Upper lobe of right lung (tissue), 1 donor: ENCODE results near the gene TBC1D2. TPM values are rescaled to one million over a fixed set of nuclear protein-coding genes. Genes with fewer than 3 reads are reported as not detected.

Experiments used
- ATAC-seq: fragments of 200-7000 bp; cut with Tn5 transposase; one replicate; pipeline ENCODE4 v1.9.1; 2020; ENCODE audit warnings: mild to moderate bottlenecking, moderate library complexity
- DNase-seq: peaks from one replicate; pipeline ENCODE4 v3.0.0-alpha.2; 2020
- H3K27ac ChIP-seq: fragments of 200-600 bp; one replicate; pipeline ENCODE4 v1.8.0; 2022
- H3K27me3 ChIP-seq: fragments of 200-600 bp; one replicate; pipeline ENCODE4 v1.8.0; 2022; ENCODE audit warnings: mild to moderate bottlenecking
- H3K36me3 ChIP-seq: fragments of 200-600 bp; one replicate; pipeline ENCODE4 v1.8.0; 2022
- H3K4me1 ChIP-seq: fragments of 200-600 bp; one replicate; pipeline ENCODE4 v1.8.0; 2022
- H3K4me3 ChIP-seq: fragments of 200-600 bp; one replicate; pipeline ENCODE4 v1.8.0; 2022; ENCODE audit warnings: mild to moderate bottlenecking
- H3K9me3 ChIP-seq: fragments of 200-600 bp; one replicate; pipeline ENCODE4 v1.8.0; 2022
- intact Hi-C: fragments of 100-400 bp; cut with DNase I; formaldehyde crosslinking; loops from one replicate; pipeline ENCODE4 v1.11.0; 2022
- total RNA-seq: library from RNA; stranded (reverse); fragmentation: NEBNext Ultra II Directional; extraction: Animal tissue kit (Norgen Biotek cat#: 25700); gene quantifications from one replicate; pipeline ENCODE4 v1.2.1, GENCODE V29; 2021
- TF ChIP-seq, protein P1 (sequence below): fragments of 200-600 bp; IDR thresholded peaks from one replicate; pipeline ENCODE4 v1.8.0; 2022; ENCODE audit warnings: antibody characterized with exemption
- donor health status: DM: no; HTN: yes; CAD: no; lungs with severe emphysema.

The TBC1D2 gene
- total RNA-seq, 1 donor from 2014 or later = 71.8 TPM

DNA sequence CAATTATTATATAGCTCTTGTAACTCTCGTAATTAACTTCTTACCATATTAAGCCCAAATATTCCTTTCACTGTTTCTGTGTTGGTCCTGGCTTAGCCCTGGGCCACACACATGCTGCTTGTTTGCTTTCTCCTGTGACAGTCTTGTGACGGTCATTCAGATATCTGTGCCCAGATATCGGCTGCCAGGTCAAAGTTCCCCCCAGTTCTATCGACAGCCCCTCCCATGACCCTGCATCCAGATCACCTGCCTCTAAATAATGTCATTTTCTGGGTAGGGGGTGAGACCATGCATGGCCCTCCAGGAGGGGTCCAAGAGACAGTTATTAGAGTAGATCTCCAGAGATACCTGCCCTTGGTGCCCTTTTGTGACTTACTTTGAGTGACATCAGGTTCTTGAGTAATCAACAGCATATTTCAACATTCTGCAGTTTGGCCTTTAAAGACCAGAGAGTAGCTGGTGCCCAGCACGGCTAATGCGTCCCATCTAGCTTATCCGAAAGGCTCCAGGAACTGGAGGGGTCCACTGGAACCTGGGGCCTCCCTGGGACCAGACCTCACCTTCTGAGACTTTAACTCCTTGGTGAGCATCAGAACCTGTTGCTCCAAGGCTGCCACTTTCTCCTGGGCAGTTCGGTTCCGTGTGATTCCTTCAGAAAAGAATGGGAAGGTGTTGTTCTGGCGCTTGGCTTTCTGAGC lies 26.9 kb downstream of the TBC1D2 start:
- TF ChIP-seq, protein P1, sequence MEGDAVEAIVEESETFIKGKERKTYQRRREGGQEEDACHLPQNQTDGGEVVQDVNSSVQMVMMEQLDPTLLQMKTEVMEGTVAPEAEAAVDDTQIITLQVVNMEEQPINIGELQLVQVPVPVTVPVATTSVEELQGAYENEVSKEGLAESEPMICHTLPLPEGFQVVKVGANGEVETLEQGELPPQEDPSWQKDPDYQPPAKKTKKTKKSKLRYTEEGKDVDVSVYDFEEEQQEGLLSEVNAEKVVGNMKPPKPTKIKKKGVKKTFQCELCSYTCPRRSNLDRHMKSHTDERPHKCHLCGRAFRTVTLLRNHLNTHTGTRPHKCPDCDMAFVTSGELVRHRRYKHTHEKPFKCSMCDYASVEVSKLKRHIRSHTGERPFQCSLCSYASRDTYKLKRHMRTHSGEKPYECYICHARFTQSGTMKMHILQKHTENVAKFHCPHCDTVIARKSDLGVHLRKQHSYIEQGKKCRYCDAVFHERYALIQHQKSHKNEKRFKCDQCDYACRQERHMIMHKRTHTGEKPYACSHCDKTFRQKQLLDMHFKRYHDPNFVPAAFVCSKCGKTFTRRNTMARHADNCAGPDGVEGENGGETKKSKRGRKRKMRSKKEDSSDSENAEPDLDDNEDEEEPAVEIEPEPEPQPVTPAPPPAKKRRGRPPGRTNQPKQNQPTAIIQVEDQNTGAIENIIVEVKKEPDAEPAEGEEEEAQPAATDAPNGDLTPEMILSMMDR = no peak
- ATAC-seq (no peak), DNase-seq (no peak)
- Histone ChIP-seq H3K27me3 (no peaks in the 10 kb centered on the region), H3K27ac (no peak overlapping the region), H3K4me3 (no peak overlapping the region), H3K9me3 (no peaks in the 10 kb centered on the region), H3K4me1 (peaks cover 7% of the 10 kb centered on the region), H3K36me3 (peaks cover 74% of the 10 kb centered on the region)
- intact Hi-C loops = no loop called here

GRCh38 chr9:98227883-98228282 lies 27.6 kb downstream of the TBC1D2 start:
- H3K9me3 ChIP-seq = no peaks in the 10 kb centered on the region
- no peak overlapping the region for H3K4me3 ChIP-seq
- no peak overlapping the region for H3K27ac ChIP-seq
- peaks cover 11% of the 10 kb centered on the region for H3K4me1 ChIP-seq
- intact Hi-C loops = no loop called here
- ATAC-seq = no peak
- H3K36me3 ChIP-seq = peaks cover 68% of the 10 kb centered on the region
- no peak for DNase-seq
- H3K27me3 ChIP-seq = no peaks in the 10 kb centered on the region
- TF ChIP-seq, protein P1 = no peak

DNA sequence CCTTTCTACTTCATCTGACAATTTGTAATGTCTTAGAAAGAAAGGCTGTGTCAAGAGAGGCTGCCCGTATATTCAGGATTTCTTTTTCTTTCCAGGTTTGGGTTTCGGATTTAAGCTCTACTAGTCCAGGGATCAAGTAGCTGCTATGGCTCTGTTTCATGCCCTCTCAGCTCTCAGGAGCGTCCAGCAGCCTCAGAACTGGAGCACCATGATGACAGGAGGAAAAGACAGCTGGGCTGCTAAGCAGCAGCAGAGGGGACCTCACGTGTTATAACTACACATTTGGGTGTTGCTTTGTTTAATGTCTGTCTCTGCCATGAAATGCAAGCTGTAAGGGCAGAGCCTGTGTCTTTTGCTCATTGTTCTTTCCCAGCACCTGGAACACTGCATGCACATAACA lies 28.5 kb downstream of the TBC1D2 start:
- Histone ChIP-seq H3K4me1 (peaks cover 11% of the 10 kb centered on the region), H3K27ac (no peak overlapping the region), H3K4me3 (no peak overlapping the region), H3K36me3 (peaks cover 60% of the 10 kb centered on the region), H3K9me3 (no peaks in the 10 kb centered on the region), H3K27me3 (no peaks in the 10 kb centered on the region)
- ATAC-seq (no peak), DNase-seq (no peak)
- TF ChIP-seq, protein P1 = no peak
- intact Hi-C loops = no loop called here

DNA sequence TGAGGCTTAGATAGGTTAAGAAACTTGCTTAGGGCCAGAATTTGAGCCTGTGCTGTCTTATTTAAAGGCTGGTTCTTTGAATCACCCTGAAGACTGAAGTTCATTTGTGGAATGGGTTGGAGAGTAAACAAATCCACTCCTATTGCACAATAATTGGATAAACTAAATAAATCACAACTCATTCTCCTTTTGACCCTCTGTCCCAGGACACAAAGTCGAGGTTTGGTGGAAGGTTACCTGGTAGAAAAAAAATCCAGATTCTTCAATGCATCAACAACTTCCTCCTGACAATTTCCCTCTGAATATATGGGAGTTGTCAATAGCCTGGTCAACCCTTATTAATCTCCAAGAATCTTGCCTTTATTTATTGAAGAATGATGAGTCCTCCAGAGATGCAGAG lies 28.9 kb downstream of the TBC1D2 start:
- no peaks in the 10 kb centered on the region for H3K27me3 ChIP-seq
- H3K9me3 ChIP-seq = no peaks in the 10 kb centered on the region
- no peak overlapping the region for H3K27ac ChIP-seq
- intact Hi-C loops = no loop called here
- H3K4me1 ChIP-seq = peaks cover 11% of the 10 kb centered on the region
- ATAC-seq (no peak), DNase-seq (no peak)
- peaks cover 60% of the 10 kb centered on the region for H3K36me3 ChIP-seq
- TF ChIP-seq, protein P1 = no peak
- no peak overlapping the region for H3K4me3 ChIP-seq

- no peak for ATAC-seq
- TF ChIP-seq, protein P1 = no peak
- intact Hi-C loops = no loop called here
- Histone ChIP-seq H3K36me3 (peaks cover 60% of the 10 kb centered on the region), H3K27me3 (no peaks in the 10 kb centered on the region), H3K4me1 (peaks cover 11% of the 10 kb centered on the region), H3K9me3 (no peaks in the 10 kb centered on the region), H3K4me3 (no peak overlapping the region), H3K27ac (no peak overlapping the region)
- DNase-seq = no peak
These were observed 30.4 kb downstream of the TBC1D2 start for GRCh38 chr9:98225015-98225442.
